Endothelial cell of umbilical vein (primary cell): Measurements from ENCODE around the gene AP5Z1. TPM values are rescaled to one million over a fixed set of nuclear protein-coding genes. Genes with fewer than 3 reads are reported as not detected.

Experiments
- BruUV-seq: library from RNA; stranded (reverse); fragments of 400-500 nt; replicated peaks from 2 replicates; lab custom pipeline; 2021; lab: Mats Ljungman, UMichigan
- CTCF ChIA-PET: fragments of 300-600, 350-600 bp; sonication (Branson Sonifier 250); formaldehyde crosslinking; loops from one replicate; lab custom pipeline; 2021; ENCODE audit warnings: antibody characterized with exemption, inconsistent platforms; lab: Charles Lee
- POLR2A ChIA-PET: fragments of 300-600, 350-600 bp; sonication (Branson Sonifier 250); formaldehyde crosslinking; loops from one replicate; lab custom pipeline; 2021; ENCODE audit warnings: antibody characterized with exemption, inconsistent platforms; lab: Charles Lee
- DNase-seq: peaks from one replicate; pipeline ENCODE4 v3.0.0-alpha.2; 2011; ENCODE audit warnings: low read depth, low spot score
- FAIRE-seq: peaks from 2 replicates; lab custom pipeline; 2011; peaks lifted over from hg19 to GRCh38; lab: Jason Lieb, UNC
- H2AFZ ChIP-seq: 2 replicates; pipeline ENCODE4 v1.6.0; 2012; ENCODE audit warnings: low read depth, low read length, control low read depth, inconsistent platforms
- H3K27ac ChIP-seq: 2 replicates; pipeline ENCODE4 v1.5.1; 2011; ENCODE audit warnings: low read depth, mild to moderate bottlenecking, control low read depth, low read length, moderate library complexity; ENCODE audit not compliant: insufficient read depth
- H3K27me3 ChIP-seq, 2 experiments: 2 replicates each; pipeline versions ENCODE4 v1.6.0 to v1.6.1; 2011; ENCODE audit warnings: low read length in 2 of 2, mixed read lengths in 1 of 2; ENCODE audit not compliant: control insufficient read depth in 2 of 2, insufficient read depth in 2 of 2
- H3K36me3 ChIP-seq, 2 experiments: 2 replicates in 1 of 2; 3 replicates in 1 of 2; pipeline ENCODE4 v1.5.1; 2011; ENCODE audit warnings: low read length in 2 of 2, mild to moderate bottlenecking in 1 of 2, moderate library complexity in 1 of 2; ENCODE audit not compliant: control insufficient read depth in 2 of 2, insufficient read depth in 2 of 2; ENCODE audit errors: extremely low read depth in 1 of 2
- H3K4me1 ChIP-seq: 3 replicates; pipeline ENCODE4 v1.5.1; 2011; ENCODE audit warnings: mild to moderate bottlenecking, low read length; ENCODE audit not compliant: control insufficient read depth, insufficient read depth; ENCODE audit errors: extremely low read depth
- H3K4me2 ChIP-seq: 2 replicates; pipeline ENCODE4 v1.6.1; 2011; ENCODE audit warnings: low read length, control low read depth, mixed read lengths; ENCODE audit not compliant: insufficient read depth
- H3K4me3 ChIP-seq, 3 experiments: fragments of 200-600 bp in 1 of 3; sonication (generic), shearing (Covaris generic) in 1 of 3; replicated peaks in 1 of 3; 2 replicates each; pipeline ENCODE4 v1.5.1; 2011 to 2016; ENCODE audit warnings: control low read depth in 3 of 3, low read length in 3 of 3, mild to moderate bottlenecking in 2 of 3, inconsistent platforms in 1 of 3, low read depth in 1 of 3, moderate library complexity in 1 of 3; ENCODE audit not compliant: insufficient read depth in 1 of 3
- H3K79me2 ChIP-seq: 2 replicates; pipeline ENCODE4 v1.6.0; 2012; ENCODE audit warnings: low read length, inconsistent platforms; ENCODE audit not compliant: control insufficient read depth, insufficient read depth
- H3K9ac ChIP-seq: replicated peaks from 2 replicates; pipeline ENCODE3; 2011; ENCODE audit warnings: low read length, control low read depth; ENCODE audit not compliant: insufficient read depth; ENCODE audit errors: extremely low read depth
- H3K9me1 ChIP-seq: replicated peaks from 3 replicates; pipeline ENCODE4 v1.6.0; 2011; ENCODE audit warnings: mild to moderate bottlenecking, low read length; ENCODE audit not compliant: control insufficient read depth, insufficient read depth; ENCODE audit errors: extremely low read depth
- H3K9me3 ChIP-seq: replicated peaks from 2 replicates; pipeline ENCODE4 v1.5.1; 2012; ENCODE audit warnings: low read length, inconsistent platforms; ENCODE audit not compliant: control insufficient read depth, insufficient read depth
- H4K20me1 ChIP-seq: replicated peaks from 2 replicates; pipeline ENCODE3; 2011; ENCODE audit warnings: mild to moderate bottlenecking, low read length; ENCODE audit not compliant: control insufficient read depth, insufficient read depth; ENCODE audit errors: extremely low read depth
- CTCF ChIP-seq, 2 donors: IDR thresholded peaks; 1 replicate in 1 of 2; 2 replicates in 1 of 2; pipeline ENCODE4 v1.5.1; 2011; ENCODE audit warnings: low read length in 2 of 2, mild to moderate bottlenecking in 2 of 2, moderate library complexity in 2 of 2, control low read depth in 1 of 2, inconsistent platforms in 1 of 2, low read depth in 1 of 2; ENCODE audit not compliant: insufficient read depth in 1 of 2; ENCODE audit errors: extremely low read depth in 1 of 2
- EZH2 ChIP-seq: IDR thresholded peaks from 2 replicates; pipeline ENCODE4 v1.6.1; 2012; ENCODE audit warnings: borderline replicate concordance, low read depth, mild to moderate bottlenecking, moderate library complexity, low read length, inconsistent platforms; ENCODE audit not compliant: severe bottlenecking
- FOS ChIP-seq: IDR thresholded peaks from 2 replicates; pipeline ENCODE4 v1.6.1; 2011; ENCODE audit warnings: mild to moderate bottlenecking, low read length, moderate library complexity, borderline replicate concordance; ENCODE audit not compliant: insufficient read depth
- GATA2 ChIP-seq: IDR thresholded peaks from 2 replicates; pipeline ENCODE4 v1.7.0; 2011; ENCODE audit warnings: low read depth, mild to moderate bottlenecking, moderate library complexity, mixed read lengths, low read length; ENCODE audit not compliant: insufficient read length, insufficient read depth
- JUN ChIP-seq: IDR thresholded peaks from 2 replicates; pipeline ENCODE4 v1.6.1; 2011; ENCODE audit warnings: borderline replicate concordance, low read depth; ENCODE audit not compliant: insufficient read length, insufficient read depth
- MAX ChIP-seq: IDR thresholded peaks from 2 replicates; pipeline ENCODE4 v1.6.1; 2011; ENCODE audit not compliant: insufficient read depth, insufficient read length
- MYC ChIP-seq: IDR thresholded peaks from one replicate; pipeline ENCODE4 v1.6.1; 2011; ENCODE audit warnings: mild to moderate bottlenecking, low read depth, low read length
- POLR2A ChIP-seq: IDR thresholded peaks from 2 replicates; pipeline ENCODE4 v1.6.1; 2012; ENCODE audit warnings: low read depth, mild to moderate bottlenecking, control low read depth, low read length
- POLR2AphosphoS5 ChIP-seq: IDR thresholded peaks from 2 replicates; pipeline ENCODE4 v1.6.1; 2012; ENCODE audit warnings: low read depth, mild to moderate bottlenecking, control low read depth, low read length, moderate library complexity; ENCODE audit not compliant: insufficient read depth
- dilution Hi-C: fragments of 300-500 bp; cut with MboI; formaldehyde crosslinking; loops from one replicate; pipeline ENCODE4 v1.15.0; 2019; ENCODE audit warnings: low sequenced_read_pairs; ENCODE audit not compliant: extremely low pct_ligation_motif_present
- intact Hi-C: fragments of 100-400 bp; cut with micrococcal nuclease; formaldehyde crosslinking; loops from one replicate; pipeline ENCODE4 v1.10.0; 2022
- polyA plus RNA-seq, 4 experiments: library from polyadenylated mRNA; depleted of rRNA in 3 of 4; stranded (reverse) in 3 of 4; unstranded in 1 of 4; fragments of >200 nt; gene quantifications; 2 replicates each; pipeline versions ENCODE4 v1.2.1 to v1.2.3, GENCODE V29; 2011 to 2012; ENCODE audit warnings: missing spikeins in 1 of 4
- total RNA-seq: library from RNA; stranded (reverse); gene quantifications from 2 replicates; pipeline ENCODE4 v1.2.3, GENCODE V29; 2021

Gene AP5Z1
- total and polyA plus RNA-seq, 2 donors (not counting 3 experiments of a cell fraction or from before 2014, with no cell fraction given): 53.7 to 58.9 TPM

GRCh38 chr7:4809091-4809591 lies 33.7 kb downstream of the AP5Z1 start:
- H3K9ac ChIP-seq: no peak overlapping the region
- no peak overlapping the region for H3K4me2 ChIP-seq
- H3K36me3 ChIP-seq: no peaks in the 10 kb centered on the region
- no peak overlapping the region for H3K27ac ChIP-seq
- no peaks in the 10 kb centered on the region for H3K9me1 ChIP-seq
- ChIA-PET CTCF (interaction anchor here (1.1 kb wide), 1 partner anchor 8 kb away, joined by 4 read pairs; no protein-coding TSS in a partner anchor), POLR2A (no interaction called here)
- no peaks in the 10 kb centered on the region for H3K27me3 ChIP-seq
- intact Hi-C loops: no loop called here
- no peak overlapping the region for H3K4me3 ChIP-seq
- TF ChIP-seq CTCF (IDR thresholded peaks at IDR 0.05; ENCODE audit: extremely low read depth in 1 of 2, insufficient read depth in 1 of 2, low read depth in 1 of 2, low read length in 2 of 2) (no peak), JUN (no peak), FOS (no peak), GATA2 (no peak), EZH2 (no peak), MAX (no peak), POLR2AphosphoS5 (no peak), POLR2A (no peak), MYC (no peak)
- no TSS peak for BruUV-seq
- no peaks in the 10 kb centered on the region for H3K4me1 ChIP-seq
- dilution Hi-C loops: no loop called here
- no peaks in the 10 kb centered on the region for H4K20me1 ChIP-seq
- FAIRE-seq: no peak
- no peak for DNase-seq
- no peak overlapping the region for H2AFZ ChIP-seq
- H3K79me2 ChIP-seq: no peaks in the 10 kb centered on the region
- no peaks in the 10 kb centered on the region for H3K9me3 ChIP-seq
